Thymus (tissue), 11 donors: ENCODE data around the gene CASKIN1. TPM values are rescaled to one million over a fixed set of nuclear protein-coding genes. Genes with fewer than 3 reads are reported as not detected.
A peak's percentile ranks its signal among the peaks of the same experiment; 100 is the strongest.

Experiments used
- DNase-seq, 9 donors: peaks; one replicate each; pipeline ENCODE4 v3.0.0-alpha.2; 2013; ENCODE audit warnings: low spot score in 9 of 9, low read depth in 6 of 9, missing footprints in 1 of 9
- H3K27ac ChIP-seq, 2 donors: one replicate each; pipeline ENCODE4 v1.5.1; 2013; ENCODE audit warnings: control low read depth in 1 of 2, low read depth in 1 of 2, low read length in 1 of 2, mild to moderate bottlenecking in 1 of 2, moderate library complexity in 1 of 2
- H3K27me3 ChIP-seq, 2 donors: one replicate each; pipeline ENCODE4 v1.5.1; 2013; ENCODE audit warnings: low read length in 1 of 2; ENCODE audit not compliant: control insufficient read depth in 2 of 2, insufficient read depth in 1 of 2
- H3K36me3 ChIP-seq, 2 donors: one replicate each; pipeline ENCODE4 v1.5.1; 2013; ENCODE audit warnings: low read length in 1 of 2, mild to moderate bottlenecking in 1 of 2, moderate library complexity in 1 of 2; ENCODE audit not compliant: control insufficient read depth in 2 of 2, insufficient read depth in 2 of 2
- H3K4me1 ChIP-seq, 2 donors: one replicate each; pipeline ENCODE4 v1.5.1; 2013; ENCODE audit warnings: low read length in 2 of 2; ENCODE audit not compliant: control insufficient read depth in 2 of 2, insufficient read depth in 2 of 2
- H3K4me3 ChIP-seq, 2 donors: one replicate each; pipeline ENCODE4 v1.5.1; 2013; ENCODE audit warnings: low read length in 2 of 2, control low read depth in 1 of 2, mild to moderate bottlenecking in 1 of 2
- H3K9me3 ChIP-seq, 2 donors: one replicate each; pipeline ENCODE4 v1.5.1; 2013; ENCODE audit warnings: low read length in 1 of 2, mild to moderate bottlenecking in 1 of 2; ENCODE audit not compliant: control insufficient read depth in 2 of 2, insufficient read depth in 1 of 2
- WGBS: extraction: QIAGEN DNeasy Blood & Tissue Kit; methylation state at CpG from one replicate; pipeline ENCODE4 v1.1.7; 2013; 5-methylcytosine and 5-hydroxymethylcytosine counted together
- polyA plus RNA-seq: library from polyadenylated mRNA; stranded (reverse); fragments of 200-250 nt; gene quantifications from one replicate; pipeline ENCODE4 v1.2.3, GENCODE V29; 2013
- total RNA-seq: library from RNA; stranded (reverse); fragments of 120-200 nt; gene quantifications from one replicate; pipeline ENCODE4 v1.2.4, GENCODE V29; 2013
- donor health status: healthy.

Gene CASKIN1
- total and polyA plus RNA-seq, 2 donors, result 0.05 to 0.48 TPM

- Histone ChIP-seq H3K4me1 (peaks cover 0 to 4% of the 10 kb centered on the region in 2 donors), H3K27me3 (peaks cover 30 to 33% of the 10 kb centered on the region in 2 donors), H3K4me3 (no peak overlapping the region), H3K27ac (no peak overlapping the region), H3K9me3 (peaks cover 0 to under 1% of the 10 kb centered on the region in 2 donors), H3K36me3 (peaks cover 71 to 79% of the 10 kb centered on the region in 2 donors)
- DNase-seq, result no peak
- 98% methylated on average over 28 of the region's 28 CpGs for WGBS
These were observed 36.8 kb upstream of the CASKIN1 start for GRCh38 chr16:2233046-2233775.

GRCh38 chr16:2232094-2232990 is 35.9 kb upstream of the CASKIN1 start:
- Histone ChIP-seq H3K27me3 (peaks cover 21 to 24% of the 10 kb centered on the region in 2 donors), H3K9me3 (peaks cover 0 to 4% of the 10 kb centered on the region in 2 donors), H3K27ac (no peak overlapping the region), H3K4me1 (peaks cover 0 to 4% of the 10 kb centered on the region in 2 donors), H3K36me3 (peaks cover 76 to 84% of the 10 kb centered on the region in 2 donors), H3K4me3 (no peak overlapping the region)
- DNase-seq, result no peak
- 95% methylated on average over 41 of the region's 41 CpGs for WGBS

- no peak overlapping the region for H3K4me3 ChIP-seq
- peaks cover 76 to 84% of the 10 kb centered on the region in 2 donors for H3K36me3 ChIP-seq
- peaks cover 11 to 14% of the 10 kb centered on the region in 2 donors for H3K27me3 ChIP-seq
- DNase-seq, result no peak
- peaks cover 0 to 4% of the 10 kb centered on the region in 2 donors for H3K4me1 ChIP-seq
- 96% methylated on average over 29 of the region's 29 CpGs for WGBS
- peaks cover 0 to 4% of the 10 kb centered on the region in 2 donors for H3K9me3 ChIP-seq
- peak overlapping the region in 1 of 2 donors; percentile 17 for H3K27ac ChIP-seq
These were observed 34.9 kb upstream of the CASKIN1 start for GRCh38 chr16:2231016-2231931.

- DNase-seq, result no peak
- Histone ChIP-seq H3K4me1 (peaks cover 0 to 4% of the 10 kb centered on the region in 2 donors), H3K36me3 (peaks cover 73 to 76% of the 10 kb centered on the region in 2 donors), H3K27ac (no peak overlapping the region), H3K4me3 (no peak overlapping the region), H3K27me3 (peaks cover 2 to 5% of the 10 kb centered on the region in 2 donors), H3K9me3 (peaks cover 0 to 4% of the 10 kb centered on the region in 2 donors)
- 97% methylated on average over 13 of the region's 13 CpGs for WGBS
These were observed 34.0 kb upstream of the CASKIN1 start for GRCh38 chr16:2230376-2230775.

- Histone ChIP-seq H3K4me3 (no peak overlapping the region), H3K9me3 (peaks cover 0 to 4% of the 10 kb centered on the region in 2 donors), H3K36me3 (peaks cover 67 to 70% of the 10 kb centered on the region in 2 donors), H3K4me1 (peaks cover 0 to 4% of the 10 kb centered on the region in 2 donors), H3K27me3 (no peaks in the 10 kb centered on the region), H3K27ac (no peak overlapping the region)
- no peak for DNase-seq
- 98% methylated on average over 23 of the region's 23 CpGs for WGBS
These were observed 33.3 kb upstream of the CASKIN1 start for GRCh38 chr16:2229632-2230250.

GRCh38 chr16:2229091-2229490 is 32.7 kb upstream of the CASKIN1 start:
- Histone ChIP-seq H3K9me3 (peaks cover 0 to 4% of the 10 kb centered on the region in 2 donors), H3K4me3 (no peak overlapping the region), H3K36me3 (peaks cover 60 to 63% of the 10 kb centered on the region in 2 donors), H3K4me1 (peaks cover 6 to 11% of the 10 kb centered on the region in 2 donors), H3K27ac (no peak overlapping the region), H3K27me3 (no peaks in the 10 kb centered on the region)
- 97% methylated on average over 12 of the region's 12 CpGs for WGBS
- no peak for DNase-seq

GRCh38 chr16:2228161-2228824 is 31.9 kb upstream of the CASKIN1 start:
- DNase-seq, result no peak

GRCh38 chr16:2226918-2227317 is 30.5 kb upstream of the CASKIN1 start:
- no peak for DNase-seq
- WGBS, result 98% methylated on average over 6 of the region's 6 CpGs
- Histone ChIP-seq H3K27ac (no peak overlapping the region), H3K27me3 (no peaks in the 10 kb centered on the region), H3K4me3 (no peak overlapping the region), H3K36me3 (peaks cover 39 to 42% of the 10 kb centered on the region in 2 donors), H3K9me3 (peaks cover 0 to 6% of the 10 kb centered on the region in 2 donors), H3K4me1 (peaks cover 7 to 17% of the 10 kb centered on the region in 2 donors)

More at GRCh38 chr16:2228161-2228824, 31.9 kb upstream of the CASKIN1 start:
- Histone ChIP-seq H3K9me3 (peaks cover 0 to 6% of the 10 kb centered on the region in 2 donors), H3K4me1 (peaks cover 7 to 14% of the 10 kb centered on the region in 2 donors), H3K27ac (no peak overlapping the region), H3K36me3 (peaks cover 52 to 55% of the 10 kb centered on the region in 2 donors), H3K27me3 (no peaks in the 10 kb centered on the region), H3K4me3 (no peak overlapping the region)
- WGBS, result 98% methylated on average over 25 of the region's 25 CpGs
